T-helper 2 cell treated with Interferon-gamma antibody and Interleukin-4, amounts not matched to agents 5 μg/mL and 100 μg/mL, for 36 hours (primary cell): ENCODE results near the gene DBNDD1.

Source experiments
- DNase-seq: peaks from one replicate; pipeline ENCODE4 v3.0.0; 2021; ENCODE audit warnings: low spot score
- H3K27ac Mint-ChIP-seq: one replicate; pipeline ENCODE4 v1.8.0; 2021; ENCODE audit warnings: mild to moderate bottlenecking, mixed read lengths
- H3K27me3 Mint-ChIP-seq: one replicate; pipeline ENCODE4 v1.8.0; 2021; ENCODE audit warnings: low read depth, mixed read lengths
- H3K36me3 Mint-ChIP-seq: one replicate; pipeline ENCODE4 v1.8.0; 2021; ENCODE audit warnings: low read depth, mixed read lengths
- H3K4me1 Mint-ChIP-seq: one replicate; pipeline ENCODE4 v1.8.0; 2021; ENCODE audit warnings: low read depth, mixed read lengths
- H3K4me3 Mint-ChIP-seq: one replicate; pipeline ENCODE4 v1.8.0; 2022; ENCODE audit warnings: mild to moderate bottlenecking, moderate library complexity, mixed read lengths
- H3K9me3 Mint-ChIP-seq: one replicate; pipeline ENCODE4 v1.8.0; 2021; ENCODE audit warnings: mixed read lengths

DBNDD1 gene

DNA sequence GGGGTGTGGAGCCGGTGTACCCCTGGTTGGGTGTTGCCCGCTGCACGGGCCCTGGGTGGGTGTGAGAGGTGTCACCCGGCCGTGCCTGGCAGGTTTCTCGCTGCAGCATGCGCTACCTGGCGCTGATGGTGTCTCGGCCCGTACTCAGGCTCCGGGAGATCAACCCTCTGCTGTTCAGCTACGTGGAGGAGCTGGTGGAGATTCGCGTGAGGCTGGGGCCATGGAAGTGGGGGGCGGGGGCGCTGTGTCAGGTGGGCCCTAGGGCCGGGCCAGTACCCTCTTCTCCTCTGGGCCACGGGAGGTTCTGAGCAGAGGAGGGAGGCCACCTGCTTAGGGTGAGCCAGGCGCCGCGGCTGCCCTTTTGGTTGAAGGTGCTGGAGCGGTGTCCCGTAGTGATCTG, 57.3 kb downstream of the DBNDD1 start:
- H3K9me3 Mint-ChIP-seq = no peaks in the 10 kb centered on the region
- no peak for DNase-seq
- H3K27ac Mint-ChIP-seq = no peak overlapping the region
- H3K27me3 Mint-ChIP-seq = no peaks in the 10 kb centered on the region
- no peaks in the 10 kb centered on the region for H3K4me1 Mint-ChIP-seq
- H3K36me3 Mint-ChIP-seq = no peaks in the 10 kb centered on the region
- H3K4me3 Mint-ChIP-seq = no peak overlapping the region

DNA sequence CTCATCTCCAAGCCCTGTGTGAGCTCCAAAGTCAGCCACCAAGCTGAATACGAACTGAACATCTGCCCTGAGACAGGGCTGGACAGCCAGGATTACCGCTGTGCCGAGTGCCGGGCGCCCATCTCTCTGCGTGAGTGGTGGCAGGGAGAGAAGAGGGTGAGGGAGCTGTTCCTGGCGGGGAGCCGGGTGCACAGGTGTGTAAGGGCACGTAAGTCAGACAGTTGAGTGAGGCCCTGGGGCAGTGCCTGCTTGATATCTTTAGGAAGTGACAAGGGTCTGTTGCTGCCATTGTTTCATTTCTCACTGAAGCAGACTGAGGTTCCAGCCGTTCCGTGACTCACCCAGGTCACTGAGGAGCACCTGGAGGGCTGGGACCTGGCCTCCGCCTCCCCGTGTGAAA, 58.3 kb downstream of the DBNDD1 start:
- H3K36me3 Mint-ChIP-seq = no peaks in the 10 kb centered on the region

DNA sequence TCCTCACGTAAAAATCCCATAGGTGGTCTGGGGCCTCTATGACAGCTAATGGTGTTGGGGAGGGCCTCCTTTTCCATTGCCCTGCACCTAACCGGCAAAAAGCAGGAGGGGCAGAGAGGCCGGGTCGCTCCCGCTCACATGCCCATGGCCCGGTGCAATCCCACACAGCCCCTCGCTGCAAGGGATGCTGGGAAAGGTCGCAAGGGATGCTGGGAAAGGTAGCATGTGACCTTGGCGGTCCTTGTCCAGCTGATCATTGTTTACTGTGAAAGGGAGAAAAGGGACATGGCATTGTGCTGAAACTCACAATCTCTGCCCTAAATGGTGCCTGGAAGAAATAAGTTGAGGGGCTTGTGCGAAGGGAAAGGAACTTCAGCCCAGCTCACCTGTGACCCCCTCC, 60.7 kb downstream of the DBNDD1 start:
- Mint-ChIP-seq H3K27me3 (no peaks in the 10 kb centered on the region), H3K4me3 (no peak overlapping the region), H3K27ac (no peak overlapping the region), H3K9me3 (no peaks in the 10 kb centered on the region), H3K36me3 (no peaks in the 10 kb centered on the region), H3K4me1 (no peaks in the 10 kb centered on the region)
- DNase-seq = no peak

More for the DNA sequence above, 58.3 kb downstream of the DBNDD1 start:
- no peak overlapping the region for H3K4me3 Mint-ChIP-seq
- no peak for DNase-seq
- no peaks in the 10 kb centered on the region for H3K4me1 Mint-ChIP-seq
- H3K27me3 Mint-ChIP-seq = no peaks in the 10 kb centered on the region
- H3K9me3 Mint-ChIP-seq = no peaks in the 10 kb centered on the region
- no peak overlapping the region for H3K27ac Mint-ChIP-seq

DNA sequence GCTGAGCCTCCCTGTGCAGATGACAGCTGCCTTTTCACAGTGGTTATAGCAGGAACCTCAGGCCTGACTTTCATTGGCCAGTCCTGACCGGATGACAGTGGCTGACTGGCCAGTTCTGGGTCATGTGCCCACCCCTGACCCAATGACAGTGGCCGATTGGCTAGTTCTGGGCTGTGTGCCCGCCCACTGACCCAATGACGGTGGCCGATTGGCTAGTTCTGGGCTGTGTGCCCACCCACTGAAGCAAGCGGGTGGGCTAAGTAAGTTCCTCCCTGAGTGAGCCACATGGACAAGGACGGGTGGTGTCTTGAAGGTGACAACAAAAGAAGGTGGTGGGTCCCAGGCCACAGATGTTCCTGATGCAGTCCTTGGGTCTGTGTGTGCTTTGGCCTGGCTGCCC, 61.2 kb downstream of the DBNDD1 start:
- Mint-ChIP-seq H3K9me3 (no peaks in the 10 kb centered on the region), H3K36me3 (no peaks in the 10 kb centered on the region), H3K27me3 (no peaks in the 10 kb centered on the region), H3K27ac (no peak overlapping the region), H3K4me1 (no peaks in the 10 kb centered on the region), H3K4me3 (no peak overlapping the region)
- no peak for DNase-seq

DNA sequence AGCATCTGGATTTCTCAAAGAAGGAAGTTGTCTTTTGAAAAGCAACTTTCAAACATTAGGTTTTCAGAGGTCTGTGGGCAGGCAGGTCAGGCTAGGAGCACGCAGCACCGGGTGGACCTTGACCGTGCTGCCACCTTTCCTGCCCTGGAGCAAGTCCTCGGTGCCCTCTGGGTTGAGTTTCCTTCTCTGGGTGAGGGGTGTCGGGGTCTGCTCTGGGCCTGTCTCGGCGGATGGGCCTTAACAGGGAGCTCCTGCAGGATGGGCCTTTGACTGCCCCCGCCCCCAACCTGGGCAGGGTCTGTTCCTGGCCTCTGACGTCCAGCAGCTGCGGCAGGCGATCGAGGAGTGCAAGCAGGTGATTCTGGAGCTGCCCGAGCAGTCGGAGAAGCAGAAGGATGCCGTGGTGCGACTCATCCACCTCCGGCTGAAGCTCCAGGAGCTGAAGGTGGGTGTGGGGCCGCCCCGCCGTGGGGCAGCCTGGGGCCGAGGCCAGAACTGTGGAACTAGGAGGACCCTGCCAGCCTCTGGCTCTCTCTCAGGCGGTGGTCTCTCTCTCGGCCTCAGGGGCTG, 62.0 kb downstream of the DBNDD1 start:
- H3K4me3 Mint-ChIP-seq = no peak overlapping the region
- no peaks in the 10 kb centered on the region for H3K9me3 Mint-ChIP-seq
- no peaks in the 10 kb centered on the region for H3K36me3 Mint-ChIP-seq
- no peaks in the 10 kb centered on the region for H3K27me3 Mint-ChIP-seq
- H3K4me1 Mint-ChIP-seq = no peaks in the 10 kb centered on the region
- no peak overlapping the region for H3K27ac Mint-ChIP-seq
- no peak for DNase-seq

DNA sequence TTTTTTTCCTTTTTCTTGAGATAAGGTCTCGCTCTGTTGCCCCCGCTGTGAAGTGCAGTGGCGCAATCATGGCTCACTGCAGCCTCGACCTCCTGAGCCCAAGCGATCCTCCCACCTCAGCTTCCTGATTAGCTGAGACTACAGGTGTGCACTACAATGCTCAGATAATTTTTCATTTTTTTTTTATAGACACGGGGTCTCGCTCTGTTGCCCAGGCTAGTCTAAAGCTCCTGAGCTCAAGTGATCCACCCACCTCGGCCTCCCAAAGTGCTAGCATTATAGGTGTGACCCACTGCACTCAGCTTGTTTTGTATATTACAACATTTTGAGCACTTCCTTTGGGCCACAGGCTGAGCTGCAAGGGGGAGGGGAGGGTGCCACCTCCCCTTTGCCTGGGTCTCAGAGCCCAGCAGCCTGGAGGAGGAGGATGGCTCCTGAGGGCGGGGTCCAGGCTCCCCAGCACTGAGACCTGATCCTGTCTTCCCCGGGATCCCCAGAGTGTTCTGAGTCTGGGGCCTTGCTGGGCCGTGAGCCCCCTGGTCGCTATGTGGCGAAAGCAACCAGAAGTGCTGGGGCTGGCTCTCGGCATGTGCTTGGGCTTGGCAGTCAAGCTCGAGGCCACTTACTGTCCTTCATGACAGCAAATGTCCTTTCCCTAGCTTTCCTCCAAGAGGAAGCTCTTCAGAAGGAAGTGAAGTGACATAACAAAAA, 62.6 kb downstream of the DBNDD1 start:
- Mint-ChIP-seq H3K36me3 (no peaks in the 10 kb centered on the region), H3K27me3 (no peaks in the 10 kb centered on the region), H3K4me3 (no peak overlapping the region), H3K9me3 (no peaks in the 10 kb centered on the region), H3K4me1 (no peaks in the 10 kb centered on the region), H3K27ac (no peak overlapping the region)
- no peak for DNase-seq

DNA sequence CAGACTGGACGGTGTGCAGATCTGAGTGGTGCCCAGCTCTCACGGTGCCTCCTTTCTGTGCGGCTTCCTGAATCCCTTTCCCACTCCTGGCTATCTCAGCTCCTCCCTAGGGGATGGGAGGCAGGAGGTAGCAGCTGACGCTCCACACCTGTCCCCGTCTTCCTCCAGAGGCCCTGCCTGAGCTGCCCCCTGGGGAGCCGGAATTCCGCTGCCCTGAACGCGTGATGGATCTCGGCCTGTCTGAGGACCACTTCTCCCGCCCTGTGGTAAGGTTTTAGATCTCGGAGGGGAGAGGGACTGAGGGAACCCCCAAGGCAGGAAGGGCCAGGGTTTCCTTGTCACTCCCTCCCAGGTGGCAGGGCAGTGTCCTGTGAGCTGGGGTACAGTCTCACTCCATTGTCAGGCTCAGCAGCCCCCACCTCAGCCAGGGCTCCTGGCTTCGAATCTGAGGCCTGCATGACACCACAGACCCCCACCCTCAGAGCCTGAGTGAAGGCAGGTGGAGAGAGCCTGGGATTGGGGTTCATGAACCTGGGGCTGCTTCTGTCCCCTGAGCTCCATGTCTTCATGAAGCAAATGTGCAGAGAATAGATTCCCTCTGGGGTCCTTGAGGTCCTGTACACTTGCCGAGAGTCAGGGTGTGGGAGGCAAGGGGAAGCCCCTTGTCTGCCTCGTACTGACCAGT, 64.1 kb downstream of the DBNDD1 start:
- Mint-ChIP-seq H3K9me3 (no peaks in the 10 kb centered on the region), H3K4me1 (no peaks in the 10 kb centered on the region), H3K4me3 (no peak overlapping the region), H3K27me3 (peaks cover 3% of the 10 kb centered on the region), H3K36me3 (no peaks in the 10 kb centered on the region), H3K27ac (no peak overlapping the region)
- DNase-seq = no peak
